NCI-H446 (cell line): ENCODE measurements around the gene TAAR9.

Experiments used
- DNase-seq, 2 experiments: peaks; one replicate each; lab custom pipeline; 2025; lab: John Stamatoyannopoulos, UW

The TAAR9 gene, protein sequence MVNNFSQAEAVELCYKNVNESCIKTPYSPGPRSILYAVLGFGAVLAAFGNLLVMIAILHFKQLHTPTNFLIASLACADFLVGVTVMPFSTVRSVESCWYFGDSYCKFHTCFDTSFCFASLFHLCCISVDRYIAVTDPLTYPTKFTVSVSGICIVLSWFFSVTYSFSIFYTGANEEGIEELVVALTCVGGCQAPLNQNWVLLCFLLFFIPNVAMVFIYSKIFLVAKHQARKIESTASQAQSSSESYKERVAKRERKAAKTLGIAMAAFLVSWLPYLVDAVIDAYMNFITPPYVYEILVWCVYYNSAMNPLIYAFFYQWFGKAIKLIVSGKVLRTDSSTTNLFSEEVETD

DNA sequence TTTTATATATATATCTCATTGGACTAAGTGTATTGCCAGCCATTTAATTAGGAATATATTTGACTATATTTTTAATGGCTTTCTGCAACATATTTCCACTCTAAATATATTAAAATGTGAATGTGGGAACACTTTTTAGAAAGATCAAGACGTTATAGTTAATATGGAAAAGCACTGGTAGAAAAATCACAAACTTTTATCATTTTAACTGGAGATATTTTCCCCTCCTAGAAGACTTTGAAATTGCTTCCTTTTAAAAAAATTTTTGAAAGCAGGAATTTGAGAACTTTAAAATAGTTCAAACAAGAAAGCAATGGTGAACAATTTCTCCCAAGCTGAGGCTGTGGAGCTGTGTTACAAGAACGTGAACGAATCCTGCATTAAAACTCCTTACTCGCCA, at the start of gene TAAR9:
Gene TAAR9, plus strand, starts transcription at position 301 of the 400 bp plus-strand sequence. Its CDS starts 13 bp downstream, at position 314.
- no peak for DNase-seq

DNA sequence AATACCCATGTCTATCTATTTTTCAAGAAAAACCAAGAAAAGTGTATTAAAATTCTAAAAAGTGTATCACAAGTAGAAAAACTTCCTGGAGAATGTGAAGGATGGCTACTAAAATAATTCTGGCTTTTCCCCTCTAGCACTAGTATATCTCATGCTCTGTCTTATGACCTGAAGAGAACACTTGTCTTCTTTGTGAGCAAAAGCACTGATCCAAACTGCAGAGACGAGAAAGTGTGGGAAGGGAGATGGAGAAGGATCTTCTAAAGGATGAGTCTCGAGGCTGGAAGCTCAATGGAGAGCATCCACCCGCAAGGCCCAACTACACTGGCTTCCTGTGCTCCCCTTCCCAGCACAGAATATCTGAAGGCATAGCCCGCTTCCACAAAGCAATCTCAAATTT, 48.7 kb upstream of the TAAR9 start:
- no peak for DNase-seq

DNA sequence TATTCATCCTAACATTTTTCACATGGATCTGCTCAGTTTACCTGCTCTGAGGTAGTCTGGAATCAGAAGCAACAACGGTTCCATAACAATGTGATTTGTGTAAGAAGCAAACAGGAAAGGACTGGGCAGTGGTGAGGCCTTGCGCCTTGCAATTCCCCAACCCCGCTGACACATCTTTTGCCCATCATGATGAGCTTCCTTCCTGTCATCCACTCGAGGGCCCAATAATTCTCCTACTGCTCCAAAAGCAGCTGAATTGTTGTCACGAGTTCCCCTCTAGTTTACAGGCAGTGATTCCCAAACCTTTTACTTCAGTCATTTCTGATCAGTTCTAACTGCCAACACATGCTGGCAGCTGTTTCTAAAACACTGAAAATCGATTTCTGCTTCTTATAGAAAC, 48.1 kb upstream of the TAAR9 start:
- no peak for DNase-seq

DNA sequence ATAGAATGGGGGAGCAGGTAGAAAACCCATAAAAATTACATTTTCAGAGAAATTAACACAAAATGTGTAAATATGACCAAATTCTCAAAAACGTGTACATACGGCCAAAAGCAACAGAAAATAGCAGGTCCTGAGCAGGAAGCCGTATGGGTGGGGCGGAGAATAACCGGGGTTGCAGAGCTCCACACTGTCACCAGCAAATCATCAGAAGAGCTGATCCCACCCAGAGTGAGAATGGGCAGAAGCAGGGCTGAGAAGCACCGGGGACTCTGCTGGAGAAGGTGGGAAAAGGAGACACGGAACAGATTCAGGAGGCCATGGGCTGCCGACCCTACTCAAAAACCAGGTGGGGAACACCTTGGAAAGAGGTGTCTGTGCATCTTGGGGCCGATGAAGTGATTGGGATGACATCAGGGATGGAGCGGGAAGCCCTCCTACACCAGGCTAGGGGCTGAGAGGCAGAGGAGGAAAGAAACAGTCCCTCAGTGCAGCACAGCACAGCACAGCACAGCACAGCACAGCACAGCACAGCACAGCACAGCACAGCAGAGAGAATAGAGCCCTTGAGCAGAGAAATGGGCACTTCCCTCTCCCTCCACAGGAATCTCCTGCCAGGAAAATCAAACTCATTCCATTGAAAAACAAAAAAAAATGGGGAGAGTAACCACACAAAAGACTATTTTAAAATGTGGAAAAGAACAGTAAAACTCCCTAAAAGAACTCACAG, 47.4 kb upstream of the TAAR9 start:
- no peak for DNase-seq

DNA sequence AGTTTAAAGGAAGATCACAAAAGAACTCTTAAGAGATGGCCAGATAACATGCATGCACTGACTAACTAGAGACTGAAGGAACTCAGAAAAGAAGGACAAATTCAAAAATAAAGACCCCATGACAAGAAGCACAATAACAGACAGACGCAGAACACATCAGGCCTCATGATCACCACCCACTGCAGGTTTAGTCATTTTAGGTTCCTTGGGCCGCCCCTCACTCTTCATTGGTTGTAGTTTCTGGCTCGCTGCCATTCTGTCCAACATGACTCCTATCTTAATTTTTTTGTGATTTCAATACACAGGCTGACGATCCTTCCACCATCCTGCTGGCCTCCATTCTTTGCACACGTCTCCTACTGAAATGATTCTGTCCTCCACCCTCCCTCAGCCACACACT, 46.8 kb upstream of the TAAR9 start:
- no peak for DNase-seq

DNA sequence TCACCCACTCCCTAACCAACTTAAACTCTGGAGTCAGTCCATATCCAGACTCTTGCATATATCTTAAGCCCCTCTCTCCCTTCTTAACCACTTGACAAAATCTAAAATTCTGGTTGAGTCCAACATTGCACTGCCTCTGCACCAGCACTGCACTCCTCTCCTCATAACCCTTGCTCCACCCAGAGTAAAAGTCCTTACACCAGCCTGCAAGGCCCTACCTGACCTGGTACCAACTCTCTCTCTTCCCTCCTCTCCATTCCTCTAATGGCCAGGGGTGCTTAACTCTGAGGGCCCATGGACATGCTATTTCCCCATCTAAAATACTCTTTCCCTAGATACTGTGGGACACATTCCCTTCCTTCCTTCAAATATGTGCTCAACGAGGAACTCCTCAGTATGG, 46.2 kb upstream of the TAAR9 start:
- no peak for DNase-seq

DNA sequence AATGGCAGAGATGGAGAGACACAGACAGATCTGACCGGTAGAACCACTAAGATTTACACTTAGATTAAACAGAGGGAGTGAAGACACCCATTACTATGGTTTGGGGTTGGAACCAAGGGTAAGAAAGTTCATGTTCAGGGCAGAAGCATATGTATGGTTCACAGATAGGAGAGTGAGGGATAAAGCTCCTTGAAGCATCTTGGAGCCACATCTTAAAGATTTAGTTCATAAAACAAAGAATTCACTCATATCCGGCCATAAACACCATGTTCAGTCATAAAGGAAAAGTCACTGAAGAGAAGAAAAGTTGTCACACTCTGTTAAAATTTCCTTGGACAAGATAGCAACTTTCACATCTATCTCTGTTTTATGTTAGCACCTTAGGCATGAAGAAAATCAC, 43.1 kb upstream of the TAAR9 start:
- DNase-seq = no peak

DNA sequence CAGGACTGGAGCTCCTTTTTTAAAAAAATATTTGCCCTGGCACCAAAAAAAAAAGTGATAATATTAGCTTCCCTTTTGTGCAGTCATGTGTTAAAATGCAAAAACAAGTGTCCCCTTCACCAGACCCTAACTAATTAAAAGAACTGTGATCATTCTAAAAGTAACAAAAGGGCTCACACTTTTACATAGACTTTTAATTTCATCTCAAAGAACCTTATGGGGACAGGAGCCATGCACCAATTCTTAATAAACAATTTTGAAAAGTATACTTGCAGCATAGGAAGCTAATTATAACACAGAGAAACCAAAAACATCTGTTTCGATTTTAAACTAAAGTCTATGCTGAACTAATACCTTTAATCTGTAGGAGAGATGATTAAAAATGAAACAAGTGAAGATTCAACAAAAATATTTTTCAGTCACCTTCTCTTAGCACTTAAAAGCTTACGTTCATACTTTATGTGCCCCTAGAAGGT, 42.4 kb upstream of the TAAR9 start:
- no peak for DNase-seq

DNA sequence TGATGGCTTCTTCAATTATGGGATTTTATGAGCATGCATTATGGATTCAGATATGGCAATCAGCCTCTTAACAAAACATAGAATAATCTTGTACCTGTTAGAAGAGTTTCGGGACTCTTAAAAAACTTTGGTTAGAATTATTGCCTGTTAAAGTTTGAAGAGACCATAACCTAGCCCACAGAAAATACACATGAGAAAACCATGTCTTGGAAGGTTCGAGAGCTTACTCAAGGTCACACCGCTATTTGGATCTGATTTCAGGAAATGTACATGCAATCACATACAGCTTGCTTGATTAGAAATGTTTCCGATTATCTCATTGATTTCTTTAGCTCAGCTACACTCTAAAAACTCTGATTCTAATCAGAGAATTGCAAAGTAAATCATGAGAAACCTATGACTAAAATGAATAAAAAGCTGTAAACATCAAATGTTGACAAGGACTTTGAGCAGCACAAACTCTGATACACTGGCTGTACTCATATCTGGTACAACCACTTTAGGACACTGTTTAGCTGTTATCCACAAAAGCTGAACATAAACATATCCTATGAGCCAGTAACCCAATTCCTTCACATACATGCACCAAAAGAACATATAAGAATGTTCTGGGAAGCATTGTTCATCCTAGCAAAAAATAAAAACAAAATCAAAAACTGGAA, 41.4 kb upstream of the TAAR9 start:
- no peak for DNase-seq

DNA sequence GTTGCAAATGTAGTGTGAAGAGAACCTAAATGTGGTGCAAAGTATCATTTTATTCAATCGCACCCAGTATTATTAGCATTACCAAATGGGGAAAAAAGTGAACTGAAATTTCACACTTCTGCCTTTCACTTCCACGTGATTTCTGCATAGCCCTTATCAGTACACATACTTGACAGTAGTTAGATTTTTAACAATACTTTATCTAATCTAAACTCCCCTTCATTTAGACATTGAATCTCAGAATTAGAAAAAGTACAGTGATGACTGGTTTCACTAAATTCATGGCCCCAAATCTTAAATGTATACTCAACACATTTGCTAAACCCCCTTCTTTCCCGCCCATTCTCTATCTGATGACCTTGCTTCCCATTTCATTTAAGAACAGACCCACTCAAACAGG, 39.4 kb upstream of the TAAR9 start:
- no peak for DNase-seq

DNA sequence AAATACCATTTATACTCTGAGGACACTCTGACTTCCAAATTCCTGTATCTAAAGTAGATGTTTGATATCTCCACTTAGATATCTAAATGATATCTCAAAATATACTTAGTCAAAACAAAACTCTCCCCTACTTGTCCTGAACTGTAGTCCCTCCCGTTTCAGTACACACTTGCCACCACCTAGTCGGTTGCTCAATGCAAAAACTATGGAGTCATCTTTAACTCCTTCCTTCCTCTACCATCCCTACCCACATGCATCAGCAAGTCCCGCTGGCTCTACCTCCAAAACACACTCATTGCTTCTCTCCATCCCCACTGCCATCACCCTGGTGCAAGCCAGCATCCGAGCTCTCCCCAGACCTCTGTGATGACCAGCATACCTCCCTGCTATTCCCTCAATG, 38.3 kb upstream of the TAAR9 start:
- DNase-seq = no peak

DNA sequence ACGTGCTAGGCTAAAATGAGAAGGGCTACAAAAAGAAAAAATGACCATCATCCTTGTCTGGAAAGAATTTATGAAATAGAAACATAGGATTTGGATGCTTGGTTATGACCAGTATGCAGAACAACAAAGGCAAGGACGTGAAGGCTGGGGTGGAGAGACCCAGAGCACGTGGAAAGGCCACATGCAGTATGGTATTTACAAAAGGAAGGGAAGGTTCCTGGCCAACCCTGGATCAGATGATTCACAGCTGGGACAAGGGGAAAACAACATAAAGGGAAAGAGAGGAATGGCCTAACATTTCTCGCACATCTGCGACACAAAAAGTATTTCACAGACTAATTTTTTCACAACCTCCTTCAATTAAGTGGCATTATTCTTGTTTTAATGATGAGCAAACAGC, 33.3 kb upstream of the TAAR9 start:
- no peak for DNase-seq

DNA sequence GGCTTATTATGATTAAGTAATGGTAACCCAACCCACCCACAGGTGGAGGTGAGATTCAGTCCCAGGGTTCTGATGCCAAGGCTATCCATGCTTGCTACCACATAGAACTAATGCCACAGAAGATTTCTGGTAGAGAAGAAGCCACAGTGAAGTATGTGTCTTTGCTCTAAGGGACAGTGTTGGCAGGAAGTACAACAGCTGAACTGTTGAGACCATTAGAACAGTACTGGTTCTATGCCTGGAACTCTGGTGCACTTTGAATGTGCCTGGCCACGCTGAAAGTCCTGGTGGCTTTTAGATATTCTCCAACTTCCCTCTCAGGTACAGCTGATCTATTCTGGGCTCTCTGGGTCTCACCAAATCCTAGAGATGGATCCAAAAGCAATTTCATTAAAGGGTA, 32.9 kb upstream of the TAAR9 start:
- DNase-seq = no peak

DNA sequence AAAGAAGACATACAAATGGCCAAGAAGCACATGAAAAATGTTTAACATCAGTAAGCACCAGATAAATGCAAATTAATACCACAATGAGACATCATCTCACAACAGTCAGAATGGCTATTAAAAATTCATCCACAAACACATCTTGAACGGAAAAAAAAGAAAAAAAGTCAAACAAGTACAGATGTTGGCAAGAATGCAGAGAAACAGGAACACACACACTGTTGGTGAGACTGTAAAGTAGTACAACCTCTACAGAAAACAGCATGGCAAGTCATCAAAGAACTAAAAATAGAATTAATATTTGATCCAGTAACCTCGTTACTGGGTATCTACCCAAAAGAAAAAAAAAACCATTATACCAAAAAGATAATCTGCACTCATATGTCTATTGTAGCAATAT, 31.6 kb upstream of the TAAR9 start:
- DNase-seq = no peak

DNA sequence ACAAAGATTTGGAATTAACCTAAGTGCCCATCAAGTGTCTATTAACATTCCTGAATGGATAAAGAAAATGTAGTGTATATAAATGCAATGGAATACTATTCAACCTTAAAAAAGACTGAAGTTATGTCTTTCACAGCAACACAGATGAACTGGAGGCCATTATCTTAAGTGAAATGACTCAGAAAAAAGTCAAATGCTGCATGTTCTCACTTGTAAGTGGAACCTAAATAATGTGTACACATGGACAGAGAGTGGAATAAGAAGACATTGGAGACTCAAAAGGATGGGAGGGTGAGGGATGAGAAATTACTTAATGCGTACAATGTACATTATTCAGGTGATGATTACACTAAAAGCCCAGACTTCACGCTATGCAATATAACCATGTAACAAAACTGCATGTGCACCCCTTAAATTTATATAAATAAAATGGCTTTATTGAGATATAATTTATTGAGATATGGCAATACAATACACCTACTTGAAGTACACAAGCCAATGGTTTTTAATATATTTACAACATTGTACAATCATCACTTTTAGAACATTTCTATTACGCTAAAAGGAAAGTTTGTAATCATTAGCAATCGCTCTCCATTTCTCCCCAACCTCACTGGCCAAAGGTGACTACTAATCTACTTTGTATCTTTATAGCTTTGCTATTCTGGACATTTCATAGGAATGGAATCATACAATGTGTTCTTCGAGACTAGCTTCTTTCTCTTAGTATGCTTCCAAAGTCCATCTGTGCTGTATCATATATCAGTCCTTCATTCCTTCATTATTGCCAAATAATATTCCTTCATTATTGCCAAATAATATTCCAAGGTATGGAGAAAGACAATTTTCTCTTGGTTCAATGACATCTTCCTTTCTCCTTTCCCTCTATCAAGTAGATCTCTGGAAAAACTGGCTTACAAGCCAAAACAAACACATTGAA, 30.9 kb upstream of the TAAR9 start:
- no peak for DNase-seq

DNA sequence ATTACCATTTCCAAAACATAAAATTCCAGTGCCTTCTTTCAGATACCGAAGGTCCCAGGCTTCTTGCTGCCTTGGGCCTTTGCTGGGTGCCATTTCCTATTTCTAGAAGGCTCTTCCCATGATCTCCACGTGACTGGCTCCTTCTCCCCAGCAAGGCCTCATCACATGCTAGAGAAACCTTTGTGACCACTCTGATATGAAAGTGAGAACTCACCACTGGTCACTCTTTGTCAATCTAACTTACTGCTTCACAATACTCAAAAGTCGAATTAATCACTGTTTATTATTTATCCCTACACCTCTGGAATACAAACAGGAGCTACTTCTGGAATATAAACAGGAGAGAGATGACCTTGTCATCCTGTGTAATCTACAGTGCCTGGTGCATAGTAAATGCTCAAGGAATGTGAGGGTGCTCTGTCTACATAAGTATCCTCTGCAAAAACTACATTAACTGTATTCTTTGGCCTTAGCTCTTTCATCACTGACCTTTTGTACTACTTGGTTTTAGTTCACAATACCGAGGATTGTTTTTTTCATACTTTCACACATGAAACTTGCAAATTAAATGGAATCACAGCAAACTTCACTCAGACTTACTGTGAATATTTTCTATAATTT, 26.8 kb upstream of the TAAR9 start:
- DNase-seq = no peak

DNA sequence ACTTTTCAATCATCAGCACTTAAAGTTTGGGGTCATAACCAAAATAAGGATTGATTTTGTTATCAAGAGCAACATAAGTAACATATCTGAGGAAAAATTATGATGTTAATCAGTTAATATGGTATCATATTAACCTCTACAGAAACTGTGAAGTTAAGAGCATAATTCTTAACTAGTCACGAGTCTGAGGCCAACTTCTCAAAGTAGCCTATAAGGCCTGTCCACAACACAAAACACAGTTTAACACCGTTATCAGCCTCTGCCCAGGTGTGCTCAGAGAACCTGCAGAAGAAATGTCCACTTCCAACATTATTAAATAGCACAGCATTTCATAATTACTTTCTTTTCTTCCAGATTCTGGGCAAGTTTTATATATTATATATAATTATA, 26.3 kb upstream of the TAAR9 start:
- DNase-seq = no peak

DNA sequence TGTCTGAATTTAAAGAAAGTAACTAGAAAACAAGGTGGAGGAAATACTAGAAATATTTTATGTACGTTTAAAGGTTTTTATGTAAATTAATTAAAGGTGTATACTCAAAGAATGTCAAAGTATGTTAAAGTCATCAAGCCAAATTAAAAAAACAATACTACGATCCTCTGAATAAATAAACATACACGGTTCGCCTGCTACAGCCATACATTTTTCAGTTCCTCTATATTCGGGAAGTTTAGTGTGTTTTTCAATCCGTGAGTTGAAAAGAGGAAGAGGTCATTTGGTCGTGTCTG, 25.8 kb upstream of the TAAR9 start:
- no peak for DNase-seq

DNA sequence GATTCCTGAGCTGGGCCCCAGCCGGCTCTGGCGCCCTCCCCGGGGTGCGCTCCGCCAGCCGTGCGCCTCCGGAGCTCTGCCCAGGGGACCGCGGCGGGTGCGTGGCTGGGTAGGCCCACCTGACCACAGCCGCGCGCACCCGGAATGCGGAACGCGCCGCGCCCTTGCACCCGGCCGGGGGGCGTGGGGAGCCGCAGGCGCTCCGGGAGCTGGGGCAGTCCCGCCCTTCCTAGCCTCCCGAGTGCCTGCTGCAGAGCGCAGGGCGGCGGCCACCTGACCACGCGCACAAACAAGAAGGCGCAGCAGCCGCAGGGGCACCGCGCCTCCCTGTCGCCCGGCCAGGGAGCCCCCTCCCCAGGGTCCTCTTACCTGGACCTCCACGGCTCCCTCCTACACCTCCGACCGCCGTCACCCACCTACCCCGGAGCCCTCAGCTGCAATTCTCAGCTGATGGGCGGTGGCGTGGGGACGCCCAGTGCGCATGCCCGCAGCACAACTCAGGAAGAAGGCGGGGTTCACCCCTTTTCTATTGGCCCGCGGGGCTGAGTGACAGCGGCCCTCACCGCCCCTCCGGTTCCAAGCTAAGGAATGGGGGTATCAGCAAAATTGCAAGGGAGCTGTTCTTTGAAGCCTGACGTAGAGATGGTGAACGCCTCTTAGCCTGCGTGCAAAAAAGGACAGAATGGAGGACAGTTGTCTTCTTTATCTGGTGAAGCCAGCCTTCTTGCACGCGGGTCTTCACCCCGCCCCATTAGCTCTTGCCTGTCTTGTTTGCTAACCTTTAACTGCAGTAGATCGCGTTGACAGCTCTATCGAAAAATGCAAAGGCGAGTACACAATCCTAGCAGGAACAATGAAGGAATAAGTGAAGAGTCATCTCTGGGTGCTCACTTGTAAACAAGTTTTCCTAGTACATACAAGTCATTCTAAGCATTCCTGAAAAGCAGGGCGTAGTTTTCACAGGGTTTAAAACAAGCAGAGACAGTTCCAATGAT, 25.1 kb upstream of the TAAR9 start, which contains the start of gene STX7:
Gene STX7, minus strand, starts transcription at position 479 of the 995 bp plus-strand sequence. CDS start 9,586 bp downstream, outside the sequence.
- DNase-seq = peak; percentile 69 to 83

DNA sequence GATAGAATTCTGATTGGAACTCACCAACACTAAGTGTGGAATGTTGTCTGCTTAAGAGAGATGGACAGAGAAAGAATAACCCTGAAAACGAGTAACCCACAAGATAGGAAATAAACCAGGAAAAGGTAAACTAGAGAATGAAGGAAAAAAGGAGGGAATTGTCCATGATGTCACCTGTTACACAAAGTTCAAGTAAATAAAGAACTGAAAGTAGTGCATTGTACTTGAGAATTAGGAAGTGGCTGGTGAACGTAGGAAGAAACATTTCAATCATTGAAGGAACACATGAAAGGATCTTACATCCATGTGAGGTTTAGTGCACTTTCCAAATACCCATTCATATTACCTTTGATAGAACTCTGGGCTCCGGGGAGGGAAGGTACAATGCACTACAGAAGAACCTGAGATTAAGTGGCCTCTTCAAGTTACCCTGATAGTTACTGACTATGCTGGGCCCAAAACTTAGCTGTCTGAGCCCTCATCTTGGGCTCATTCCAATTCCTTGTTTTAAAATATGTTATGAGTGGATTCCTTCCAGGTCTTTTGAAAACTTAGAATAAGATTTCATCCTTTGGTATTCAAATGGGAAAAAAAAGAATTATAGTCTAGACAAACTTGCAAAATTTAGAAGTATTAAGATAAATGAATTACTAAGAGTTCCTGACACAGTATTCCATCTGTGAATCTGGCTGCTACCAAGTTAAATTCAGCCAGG, 24.1 kb upstream of the TAAR9 start:
- no peak for DNase-seq
